Ecto neural progenitor cell (in vitro differentiated cells): ENCODE data around the gene CITED4.
"Not testable (repeated sequence)": the region's sequence is repeated elsewhere in the genome, so short reads cannot be mapped to it uniquely, and the experiment has no call there.

ENCODE experiments used
- DNase-seq: peaks from one replicate; pipeline ENCODE4 v3.0.0-alpha.2; 2018; ENCODE audit warnings: low spot score

CITED4 gene

GRCh38 chr1:40862008-40862863, at the start of gene CITED4:
Gene CITED4, minus strand, starts transcription at chr1:40862363. Its CDS starts 236 bp downstream, at chr1:40862127.
- DNase-seq, result peak; percentile 99

GRCh38 chr1:40911105-40911504, 48.9 kb upstream of the CITED4 start:
- no peak for DNase-seq

GRCh38 chr1:40909281-40909680, 47.1 kb upstream of the CITED4 start:
- no peak for DNase-seq

GRCh38 chr1:40908350-40908749, 46.2 kb upstream of the CITED4 start:
- DNase-seq, result no peak

GRCh38 chr1:40907899-40908298, 45.7 kb upstream of the CITED4 start:
- no peak for DNase-seq

GRCh38 chr1:40906781-40907400, 44.7 kb upstream of the CITED4 start:
- DNase-seq, result no peak

- no peak for DNase-seq
Measured at GRCh38 chr1:40905061-40905460, 42.9 kb upstream of the CITED4 start.

- no peak for DNase-seq
Measured at GRCh38 chr1:40903106-40903505, 40.9 kb upstream of the CITED4 start.

GRCh38 chr1:40901886-40902852, 40.0 kb upstream of the CITED4 start:
- no peak for DNase-seq

GRCh38 chr1:40899230-40899870, 37.2 kb upstream of the CITED4 start:
- DNase-seq, result no peak

GRCh38 chr1:40898431-40898901, 36.3 kb upstream of the CITED4 start:
- no peak for DNase-seq

GRCh38 chr1:40897513-40897912, 35.4 kb upstream of the CITED4 start:
- no peak for DNase-seq

- no peak for DNase-seq
Measured at GRCh38 chr1:40896482-40896881, 34.3 kb upstream of the CITED4 start.

- DNase-seq, result no peak
Measured at GRCh38 chr1:40895601-40896000, 33.4 kb upstream of the CITED4 start.

- DNase-seq, result not testable (repeated sequence)
Measured at GRCh38 chr1:40894858-40895257, 32.7 kb upstream of the CITED4 start.

- DNase-seq, result no peak
Measured at GRCh38 chr1:40894455-40894854, 32.3 kb upstream of the CITED4 start.

GRCh38 chr1:40893946-40894345, 31.8 kb upstream of the CITED4 start:
- no peak for DNase-seq

GRCh38 chr1:40892354-40892753, 30.2 kb upstream of the CITED4 start:
- DNase-seq, result no peak

- no peak for DNase-seq
Measured at GRCh38 chr1:40890771-40891170, 28.6 kb upstream of the CITED4 start.

GRCh38 chr1:40887652-40888051, 25.5 kb upstream of the CITED4 start:
- no peak for DNase-seq

- DNase-seq, result no peak
Measured at GRCh38 chr1:40887012-40887378, 24.8 kb upstream of the CITED4 start.
